HG03103 (cell line): ENCODE results near the gene TMEM63B.
A peak's percentile ranks its signal among the peaks of the same experiment; 100 is the strongest.
"Not testable (repeated sequence)": the region's sequence is repeated elsewhere in the genome, so short reads cannot be mapped to it uniquely, and the experiment has no call there.

ENCODE experiments used
- ATAC-seq: cut with Tn5 transposase; IDR thresholded peaks from one replicate; pipeline ENCODE4 v1.9.1; 2021; ENCODE audit warnings: low read depth; ENCODE audit not compliant: unreplicated experiment

The TMEM63B gene

DNA sequence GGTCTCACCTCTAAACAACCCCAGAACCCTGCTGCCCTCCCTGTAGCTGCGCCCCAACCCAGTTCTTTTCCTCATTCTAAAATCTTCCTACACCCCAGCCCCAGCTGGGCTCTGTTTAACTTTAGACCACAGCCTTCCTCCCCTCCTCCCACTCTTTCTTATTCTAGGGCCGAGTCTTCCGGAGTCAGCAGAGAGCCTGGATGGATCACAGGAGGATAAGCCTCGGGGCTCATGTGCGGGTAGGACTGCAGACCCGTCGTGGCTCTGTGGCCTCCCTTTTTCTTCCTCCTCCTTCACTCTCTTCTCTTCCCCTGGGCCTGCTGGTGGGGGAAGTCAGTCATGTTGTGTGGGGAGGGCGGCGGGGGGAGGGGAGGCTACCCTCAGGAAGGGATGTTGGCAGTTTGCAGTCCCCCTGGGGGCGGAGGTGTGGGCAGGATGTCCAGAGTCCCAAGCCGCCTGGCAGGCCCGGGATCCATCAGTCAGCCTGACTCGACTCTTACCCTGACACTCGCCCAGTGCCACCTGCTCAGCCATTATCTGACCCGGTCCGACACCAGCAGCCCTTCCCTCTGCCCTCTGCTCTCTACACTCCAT, 39.3 kb downstream of the TMEM63B start:
- no peak for ATAC-seq

DNA sequence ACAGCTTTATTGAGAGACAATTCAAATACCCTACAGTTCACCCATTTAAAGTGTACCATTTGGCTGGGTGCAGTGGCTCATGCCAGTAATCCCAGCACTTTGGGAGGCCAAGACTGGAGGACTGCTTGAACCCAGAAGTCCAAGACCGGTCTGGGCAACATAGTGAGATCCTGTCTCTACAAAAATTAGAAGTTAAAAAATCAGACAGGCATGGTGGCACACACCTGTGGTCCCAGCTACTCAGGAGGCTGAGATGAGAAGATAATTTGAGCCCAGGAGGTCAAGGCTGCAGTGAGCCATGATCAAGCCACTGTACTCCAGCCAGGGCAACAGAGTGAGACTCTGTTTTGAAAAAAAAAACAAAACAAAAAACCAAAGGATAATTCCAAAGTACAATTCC, 40.2 kb downstream of the TMEM63B start:
- no peak for ATAC-seq

DNA sequence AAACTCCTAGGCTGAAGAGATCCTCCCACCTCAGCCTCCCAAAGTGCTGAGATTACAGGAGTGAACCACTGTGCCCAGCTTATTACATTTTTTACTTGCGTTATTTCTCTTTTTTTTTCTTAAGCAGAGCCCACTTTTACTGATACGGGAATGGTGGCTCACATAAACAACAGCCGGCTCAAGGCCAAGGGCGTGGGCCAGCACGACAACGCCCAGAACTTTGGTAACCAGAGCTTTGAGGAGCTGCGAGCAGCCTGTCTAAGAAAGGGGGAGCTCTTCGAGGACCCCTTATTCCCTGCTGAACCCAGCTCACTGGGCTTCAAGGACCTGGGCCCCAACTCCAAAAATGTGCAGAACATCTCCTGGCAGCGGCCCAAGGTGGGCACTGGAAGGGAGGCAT, 41.8 kb downstream of the TMEM63B start:
- no peak for ATAC-seq

DNA sequence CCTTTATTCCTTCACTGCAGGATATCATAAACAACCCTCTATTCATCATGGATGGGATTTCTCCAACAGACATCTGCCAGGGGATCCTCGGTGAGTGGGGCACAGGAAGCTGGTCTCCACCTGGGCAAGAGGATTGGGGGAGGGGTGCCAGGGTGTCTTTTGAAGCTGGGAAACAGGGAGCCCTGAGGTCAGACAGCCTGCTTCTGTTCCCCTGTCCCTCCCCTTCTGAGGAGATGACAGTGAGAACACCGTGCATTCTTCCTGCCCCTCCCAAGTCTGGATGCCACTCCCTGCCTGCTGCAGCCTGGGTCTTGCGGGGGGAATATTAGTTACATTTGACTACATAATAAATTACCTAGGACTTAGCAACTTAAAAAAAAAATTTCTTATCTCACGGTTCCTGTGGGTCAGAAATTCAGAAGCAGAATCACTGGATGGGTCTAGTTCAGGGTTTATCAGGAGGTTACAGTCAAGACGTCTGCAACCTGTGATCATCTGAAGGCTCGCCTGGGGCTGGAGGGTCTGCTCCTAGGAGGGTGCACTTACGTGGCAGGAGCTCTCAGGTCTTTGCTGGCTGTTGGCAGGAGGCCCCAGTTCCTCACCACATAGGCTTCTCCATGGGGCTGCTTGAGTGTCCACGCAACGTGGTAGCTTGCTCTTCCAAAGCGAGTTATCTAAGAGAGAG, 42.7 kb downstream of the TMEM63B start:
- ATAC-seq: no peak

DNA sequence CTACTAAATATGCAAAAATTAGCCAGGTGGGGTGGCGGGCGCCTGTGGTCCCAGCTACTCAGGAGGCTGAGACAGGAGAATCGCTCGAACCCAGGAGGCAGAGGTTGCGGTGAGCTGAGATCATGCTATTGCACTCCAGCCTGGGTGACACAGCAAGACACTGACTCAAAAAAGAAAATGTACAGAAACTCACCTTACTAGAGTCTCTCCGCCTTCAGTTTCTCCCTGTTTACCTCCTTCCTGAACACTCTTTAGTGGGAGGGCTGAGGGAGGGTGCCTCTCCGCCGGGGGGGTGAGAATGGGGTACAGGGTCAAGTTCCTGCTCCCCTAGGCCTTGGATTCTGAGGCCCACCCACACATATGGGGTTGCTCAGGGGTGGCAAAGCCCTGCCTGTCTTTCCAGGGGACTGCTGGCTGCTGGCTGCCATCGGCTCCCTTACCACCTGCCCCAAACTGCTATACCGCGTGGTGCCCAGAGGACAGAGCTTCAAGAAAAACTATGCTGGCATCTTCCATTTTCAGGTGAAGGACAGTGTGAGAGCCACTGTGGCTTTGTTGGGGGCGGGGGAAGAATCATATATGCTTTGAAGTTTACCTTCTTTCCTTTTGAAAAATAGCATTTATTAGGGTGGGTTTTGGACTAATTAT, 44.7 kb downstream of the TMEM63B start:
- no peak for ATAC-seq

DNA sequence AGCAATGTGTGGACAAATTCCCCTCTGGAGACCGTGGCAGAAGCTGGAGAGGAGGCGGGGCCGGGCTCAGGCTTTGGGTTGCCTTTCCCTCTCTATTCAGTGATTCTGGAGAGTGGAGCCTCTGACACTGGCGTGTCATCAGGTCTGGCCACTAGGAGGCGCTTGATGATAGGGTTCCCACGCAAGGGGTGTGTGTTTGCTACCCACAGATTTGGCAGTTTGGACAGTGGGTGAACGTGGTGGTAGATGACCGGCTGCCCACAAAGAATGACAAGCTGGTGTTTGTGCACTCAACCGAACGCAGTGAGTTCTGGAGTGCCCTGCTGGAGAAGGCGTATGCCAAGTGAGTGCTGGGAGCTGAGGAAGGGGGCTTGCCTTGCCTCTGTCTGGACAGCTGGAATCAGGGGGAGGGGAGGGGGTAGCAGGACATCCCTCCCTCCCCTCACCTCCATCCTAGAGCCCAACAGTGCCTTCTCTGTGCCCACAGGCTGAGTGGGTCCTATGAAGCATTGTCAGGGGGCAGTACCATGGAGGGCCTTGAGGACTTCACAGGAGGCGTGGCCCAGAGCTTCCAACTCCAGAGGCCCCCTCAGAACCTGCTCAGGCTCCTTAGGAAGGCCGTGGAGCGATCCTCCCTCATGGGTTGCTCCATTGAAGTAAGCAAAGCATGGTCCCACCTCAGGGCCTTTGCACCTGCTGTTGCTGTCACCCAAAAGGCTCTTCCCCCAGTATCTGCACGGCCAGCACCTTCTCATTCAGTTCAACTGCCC, 45.6 kb downstream of the TMEM63B start:
- peak; percentile 69 for ATAC-seq

DNA sequence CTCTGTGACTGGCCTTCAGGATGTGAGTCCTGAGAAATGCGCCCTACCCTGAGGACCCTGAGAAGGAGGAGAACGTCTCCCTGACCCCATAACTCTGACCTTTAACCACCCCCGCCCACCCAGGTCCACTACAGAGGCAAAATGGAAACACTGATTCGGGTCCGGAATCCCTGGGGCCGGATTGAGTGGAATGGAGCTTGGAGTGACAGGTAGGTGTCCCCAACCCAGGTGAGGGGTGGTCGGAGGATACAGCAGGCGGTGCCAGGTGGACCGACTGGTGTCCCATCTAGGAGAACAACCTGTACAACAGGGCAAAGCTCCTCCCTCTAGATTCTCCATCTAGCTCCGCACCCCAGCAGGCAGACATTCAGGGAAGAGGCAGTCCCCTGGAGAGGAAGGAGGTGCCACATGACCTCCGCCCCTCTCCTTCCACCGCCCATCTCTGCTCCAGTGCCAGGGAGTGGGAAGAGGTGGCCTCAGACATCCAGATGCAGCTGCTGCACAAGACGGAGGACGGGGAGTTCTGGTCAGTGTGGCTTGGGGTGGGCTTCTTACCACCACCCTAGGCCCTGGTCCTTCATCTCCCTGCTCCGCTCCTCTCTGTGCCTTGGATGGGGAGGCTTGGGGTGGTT, 48.9 kb downstream of the TMEM63B start:
- ATAC-seq: no peak

DNA sequence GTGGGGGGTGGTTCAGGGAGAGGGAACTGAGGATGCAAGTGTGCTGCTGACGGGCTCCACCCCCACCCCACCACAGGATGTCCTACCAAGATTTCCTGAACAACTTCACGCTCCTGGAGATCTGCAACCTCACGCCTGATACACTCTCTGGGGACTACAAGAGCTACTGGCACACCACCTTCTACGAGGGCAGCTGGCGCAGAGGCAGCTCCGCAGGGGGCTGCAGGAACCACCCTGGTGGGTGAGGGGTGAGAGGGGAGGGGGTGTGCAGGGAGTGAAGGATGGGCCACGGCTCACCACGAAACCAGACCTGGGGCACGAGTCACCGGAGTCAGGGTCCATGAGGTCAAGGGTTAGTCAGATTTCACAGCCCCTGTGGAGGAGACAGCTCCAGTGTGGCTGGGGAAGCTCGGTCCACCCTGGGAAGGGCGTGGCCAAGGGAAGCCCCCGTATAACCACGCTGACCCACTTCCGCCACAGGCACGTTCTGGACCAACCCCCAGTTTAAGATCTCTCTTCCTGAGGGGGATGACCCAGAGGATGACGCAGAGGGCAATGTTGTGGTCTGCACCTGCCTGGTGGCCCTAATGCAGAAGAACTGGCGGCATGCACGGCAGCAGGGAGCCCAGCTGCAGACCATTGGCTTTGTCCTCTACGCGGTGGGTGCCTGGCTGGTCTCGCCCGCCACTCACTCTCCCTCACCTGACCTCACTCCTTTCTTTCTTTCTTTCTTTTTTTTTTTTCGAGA, 49.6 kb downstream of the TMEM63B start:
- no peak for ATAC-seq

DNA sequence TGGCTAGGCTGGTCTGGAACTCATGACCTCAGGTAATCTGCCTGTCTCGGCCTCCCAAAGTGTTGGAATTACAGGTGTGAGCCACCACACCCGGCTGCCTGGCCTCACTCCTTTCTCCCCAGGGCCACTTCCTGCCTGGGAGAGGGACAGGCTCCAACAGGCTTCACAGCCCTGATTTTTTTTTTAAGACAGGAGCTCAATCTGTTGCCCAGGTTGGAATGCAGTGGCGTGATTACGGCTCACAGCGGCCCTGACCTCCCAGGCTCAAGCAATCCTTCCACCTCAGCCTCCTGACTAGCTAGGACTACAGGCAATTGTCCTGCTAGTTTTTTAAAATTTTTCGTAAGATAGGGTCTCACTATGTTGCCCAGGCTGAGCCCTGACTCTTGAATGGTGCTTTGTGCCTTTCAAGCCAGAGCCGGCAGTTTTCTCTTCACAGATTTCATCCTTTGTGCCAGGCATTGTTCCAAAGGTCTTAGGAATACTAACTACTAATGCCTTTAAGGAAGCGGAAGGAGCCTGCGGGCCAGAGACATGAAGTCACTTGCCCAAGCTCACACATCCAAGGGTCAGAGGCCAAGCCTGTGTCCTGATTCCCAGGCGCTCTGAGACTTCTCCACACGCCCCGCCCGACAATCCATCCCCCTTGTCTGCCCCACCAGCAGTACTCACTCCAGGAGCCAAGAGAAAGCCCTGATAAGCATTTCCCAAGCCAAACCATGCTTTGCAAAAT, 50.5 kb downstream of the TMEM63B start:
- ATAC-seq: no peak

DNA sequence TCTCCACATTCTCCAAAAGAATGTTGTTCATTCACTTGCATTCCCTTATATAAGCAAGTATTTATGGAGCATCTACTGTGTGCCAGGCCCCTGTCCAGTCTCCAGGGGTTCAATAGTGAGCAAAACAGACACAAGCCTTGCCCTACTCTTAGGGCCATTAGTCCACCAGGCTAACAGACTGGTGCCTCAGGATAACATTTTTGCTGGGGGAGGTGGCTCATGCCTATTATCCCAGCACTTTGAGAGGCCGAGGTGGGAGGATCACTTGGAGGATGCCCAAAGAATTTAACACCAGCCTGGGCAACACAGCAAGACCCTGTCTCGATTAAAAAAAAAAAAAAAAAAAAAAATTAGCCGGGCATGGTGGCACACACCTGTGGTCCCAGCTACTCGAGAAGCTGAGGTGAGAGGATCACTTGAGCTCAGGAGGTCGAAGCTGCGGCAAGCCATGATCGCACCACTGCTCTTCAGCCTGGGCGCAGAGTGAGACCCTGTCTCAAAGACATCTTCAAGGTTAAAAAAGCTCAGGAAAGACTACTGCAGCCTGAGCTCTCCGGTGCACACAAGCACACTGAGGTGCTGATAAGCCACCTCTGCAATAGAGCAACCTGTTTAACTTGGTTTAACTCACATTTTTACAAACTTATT, 51.2 kb downstream of the TMEM63B start:
- ATAC-seq: no peak

DNA sequence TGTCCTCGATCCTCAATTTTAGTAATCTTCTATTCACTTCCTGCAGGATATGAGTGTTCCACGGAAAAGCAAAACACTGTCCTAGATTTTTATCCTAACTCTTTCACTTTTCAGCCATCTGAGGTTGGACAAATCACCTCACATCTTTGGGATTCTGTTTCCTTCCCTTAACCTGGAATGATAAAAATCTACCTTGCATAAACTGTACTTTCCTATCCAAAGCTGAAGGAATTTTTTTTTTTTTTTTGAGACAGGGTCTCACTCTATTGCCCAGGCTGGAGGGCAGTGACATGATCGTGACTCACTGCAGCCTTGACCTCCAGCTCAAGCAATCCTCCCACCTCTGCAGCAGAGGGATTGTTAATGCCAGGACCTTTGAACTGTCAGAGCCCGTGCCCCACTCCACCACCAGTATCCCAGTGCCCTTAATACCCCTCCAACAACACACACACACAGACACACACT, 51.8 kb downstream of the TMEM63B start:
- ATAC-seq: no peak

DNA sequence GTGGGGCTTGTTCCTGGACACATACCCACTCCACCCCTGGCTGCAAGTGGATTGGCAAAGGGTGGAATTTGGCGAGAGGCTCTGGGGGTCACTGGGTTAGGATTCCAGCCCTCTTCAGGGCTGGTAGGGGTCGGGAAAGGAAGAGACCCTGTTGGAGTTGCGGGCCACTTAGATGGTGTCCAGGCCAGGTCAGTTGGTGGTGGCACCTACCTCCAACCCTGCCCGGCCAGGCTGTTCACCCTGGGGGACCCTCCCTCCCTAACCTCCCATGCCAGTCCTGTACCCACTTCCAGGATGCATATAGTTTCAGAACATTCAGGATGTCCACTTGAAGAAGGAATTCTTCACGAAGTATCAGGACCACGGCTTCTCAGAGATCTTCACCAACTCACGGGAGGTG, 52.3 kb downstream of the TMEM63B start:
- no peak for ATAC-seq

DNA sequence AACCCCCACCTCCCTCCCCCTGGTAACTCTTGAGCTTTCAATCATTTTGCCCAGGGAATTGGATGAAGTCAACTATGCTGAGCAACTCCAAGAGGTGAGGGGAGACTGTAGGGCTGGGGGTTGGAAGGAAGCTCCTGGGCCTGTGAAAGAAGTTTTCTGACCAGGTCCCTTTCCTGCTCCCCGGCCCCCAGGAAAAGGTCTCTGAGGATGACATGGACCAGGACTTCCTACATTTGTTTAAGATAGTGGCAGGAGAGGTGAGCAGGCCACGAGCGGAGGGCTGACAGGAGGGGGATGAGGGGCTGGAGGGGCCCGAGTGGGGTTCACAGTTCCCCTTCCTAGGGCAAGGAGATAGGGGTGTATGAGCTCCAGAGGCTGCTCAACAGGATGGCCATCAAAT, 53.1 kb downstream of the TMEM63B start:
- ATAC-seq: no peak

DNA sequence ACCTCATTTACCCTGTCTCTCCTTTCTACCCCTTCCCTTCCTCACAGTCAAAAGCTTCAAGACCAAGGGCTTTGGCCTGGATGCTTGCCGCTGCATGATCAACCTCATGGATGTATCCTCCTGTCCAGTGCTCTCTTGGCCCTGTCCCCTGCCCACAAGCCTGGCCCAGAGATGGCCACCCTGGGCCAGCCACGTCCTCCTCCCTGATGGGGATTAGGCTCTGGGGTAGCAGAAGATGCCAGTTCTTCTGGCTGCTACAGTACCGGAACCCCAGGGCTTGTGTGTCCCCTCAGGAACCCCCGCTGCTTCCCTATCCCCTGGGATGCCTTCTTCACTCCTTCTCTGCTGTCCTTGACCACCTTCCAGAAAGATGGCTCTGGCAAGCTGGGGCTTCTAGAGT, 53.5 kb downstream of the TMEM63B start:
- no peak for ATAC-seq

DNA sequence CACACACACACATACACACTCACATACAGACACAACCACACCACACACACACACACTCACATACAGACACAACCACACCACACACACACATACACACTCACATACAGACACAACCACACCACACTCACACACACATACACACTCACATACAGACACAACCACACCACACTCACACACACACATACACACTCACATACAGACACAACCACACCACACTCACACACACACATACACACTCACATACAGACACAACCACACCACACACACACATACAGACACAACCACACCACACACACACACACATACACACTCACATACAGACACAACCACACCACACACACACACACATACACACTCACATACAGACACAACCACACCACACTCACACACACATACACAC, 54.4 kb downstream of the TMEM63B start:
- ATAC-seq: not testable (repeated sequence)

DNA sequence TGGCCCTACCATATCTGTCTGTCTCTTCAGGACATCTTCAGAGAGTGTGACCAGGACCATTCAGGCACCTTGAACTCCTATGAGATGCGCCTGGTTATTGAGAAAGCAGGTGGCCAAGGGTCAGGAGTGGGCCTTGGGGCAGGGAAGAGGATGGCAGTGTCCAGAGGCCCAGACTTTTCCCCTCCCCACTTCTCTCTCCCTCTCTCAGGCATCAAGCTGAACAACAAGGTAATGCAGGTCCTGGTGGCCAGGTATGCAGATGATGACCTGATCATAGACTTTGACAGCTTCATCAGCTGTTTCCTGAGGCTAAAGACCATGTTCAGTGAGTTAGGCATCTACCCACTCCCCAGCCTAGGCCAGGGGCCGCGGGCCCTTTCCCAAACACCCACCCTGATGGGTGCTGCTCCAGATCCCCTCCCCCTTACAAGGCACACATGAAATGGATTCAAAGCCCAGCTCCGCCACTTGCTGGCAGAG, 55.6 kb downstream of the TMEM63B start:
- no peak for ATAC-seq

DNA sequence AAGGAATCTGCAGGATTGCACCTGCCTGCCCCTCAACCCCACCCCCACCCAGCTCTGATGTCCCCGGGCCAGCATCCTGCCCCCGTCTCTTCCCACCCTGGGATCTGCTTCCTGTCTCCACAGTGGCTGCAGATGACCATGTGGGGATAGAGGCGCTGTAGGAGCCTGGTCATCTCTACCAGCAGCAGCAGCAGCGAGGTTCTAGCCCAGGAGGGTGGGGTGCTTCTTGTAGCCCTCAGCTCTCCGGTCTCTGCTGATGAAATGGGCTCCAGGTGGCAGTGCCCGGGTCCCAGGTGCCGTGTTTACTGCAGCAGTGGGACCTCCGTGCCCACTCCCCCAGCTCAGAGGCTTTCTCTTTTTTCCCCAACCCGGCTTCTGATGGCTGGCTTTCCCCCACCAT, 56.4 kb downstream of the TMEM63B start:
- no peak for ATAC-seq

DNA sequence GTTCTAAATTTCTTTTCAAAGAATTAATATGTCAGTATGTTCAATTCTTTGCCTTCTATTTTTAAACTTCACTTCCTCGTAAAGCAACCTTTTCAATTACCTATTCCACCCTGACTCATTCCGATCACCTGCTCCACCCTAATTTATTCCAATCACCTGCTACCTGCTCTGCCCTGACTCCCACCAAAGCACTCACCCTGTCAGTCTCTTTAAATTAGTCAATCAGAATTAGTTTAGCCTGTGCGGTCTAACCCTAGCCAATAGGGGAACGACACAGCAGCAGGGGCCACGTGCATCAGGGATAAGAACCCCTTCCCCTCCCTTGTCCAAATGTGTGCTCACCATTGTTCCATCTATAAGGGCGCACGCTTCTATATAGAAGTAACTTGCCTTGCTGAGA, 58.0 kb downstream of the TMEM63B start:
- not testable (repeated sequence) for ATAC-seq
